WTC11 (cell line): Measurements from ENCODE around the gene ANTXR2. TPM values are rescaled to one million over a fixed set of nuclear protein-coding genes. Genes with fewer than 3 reads are reported as not detected.

Experiments
- ATAC-seq: fragments of 200-7000 bp; cut with Tn5 transposase; 2 replicates; pipeline ENCODE4 v1.10.0; 2021; ENCODE audit warnings: mild to moderate bottlenecking, moderate library complexity
- CTCF ChIA-PET: fragments of 300-600 bp; sonication (Branson Sonifier 250); formaldehyde crosslinking; loops from one replicate; lab custom pipeline; 2021; ENCODE audit warnings: antibody characterized with exemption; lab: Charles Lee
- POLR2A ChIA-PET: fragments of 350-600 bp; sonication (Branson Sonifier 250); formaldehyde crosslinking; loops from one replicate; lab custom pipeline; 2021; ENCODE audit warnings: antibody characterized with exemption; lab: Charles Lee
- DNase-seq: peaks from one replicate; pipeline ENCODE4 v3.0.0; 2021; ENCODE audit warnings: low spot score
- H3K27ac Mint-ChIP-seq: 2 replicates; pipeline ENCODE4 v1.8.0; 2021; ENCODE audit warnings: mixed read lengths
- H3K27me3 Mint-ChIP-seq: 2 replicates; pipeline ENCODE4 v1.8.0; 2021; ENCODE audit warnings: low read depth, mild to moderate bottlenecking, moderate library complexity, mixed read lengths
- H3K36me3 Mint-ChIP-seq: 2 replicates; pipeline ENCODE4 v1.8.0; 2021; ENCODE audit warnings: mixed read lengths
- H3K4me1 Mint-ChIP-seq: 2 replicates; pipeline ENCODE4 v1.8.0; 2022; ENCODE audit warnings: mixed read lengths
- H3K4me3 Mint-ChIP-seq: 2 replicates; pipeline ENCODE4 v1.8.0; 2021; ENCODE audit warnings: mild to moderate bottlenecking, moderate library complexity, mixed read lengths
- H3K9me3 Mint-ChIP-seq: 2 replicates; pipeline ENCODE4 v1.8.0; 2021; ENCODE audit warnings: mixed read lengths
- FOXP1 ChIP-seq: sonication (generic); formaldehyde crosslinking; IDR thresholded peaks from 2 replicates; pipeline ENCODE4 v1.8.0; 2022; ENCODE audit warnings: missing genetic modification reagents, mild to moderate bottlenecking, moderate library complexity, borderline replicate concordance
- GABPB1 ChIP-seq: sonication (generic); formaldehyde crosslinking; IDR thresholded peaks from 2 replicates; pipeline ENCODE4 v1.8.1; 2023; ENCODE audit warnings: mild to moderate bottlenecking, missing genetic modification reagents
- GTF2I ChIP-seq: fragments of 250-450 bp; sonication (Bioruptor Pico); conservative IDR thresholded peaks from 2 replicates; pipeline ENCODE4 v1.4.0; 2021; ENCODE audit warnings: mild to moderate bottlenecking
- HMGA2 ChIP-seq: fragments of 250-450 bp; sonication (Bioruptor Pico); IDR thresholded peaks from 2 replicates; pipeline ENCODE4 v1.4.0; 2021; ENCODE audit warnings: mild to moderate bottlenecking, moderate library complexity
- IRF2 ChIP-seq: sonication (generic); formaldehyde crosslinking; IDR thresholded peaks from 2 replicates; pipeline ENCODE4 v1.8.0; 2022; ENCODE audit warnings: low read depth, missing genetic modification reagents, borderline replicate concordance
- JAZF1 ChIP-seq: fragments of 250-450 bp; sonication (Bioruptor Pico); IDR thresholded peaks from 2 replicates; pipeline ENCODE4 v1.9.0; 2021; ENCODE audit warnings: moderate library complexity, mild to moderate bottlenecking, inconsistent platforms
- OVOL2 ChIP-seq: fragments of 250-450 bp; sonication (Bioruptor Pico); IDR thresholded peaks from 2 replicates; pipeline ENCODE4 v1.9.0; 2021; ENCODE audit warnings: mild to moderate bottlenecking, borderline replicate concordance
- SMAD4 ChIP-seq: sonication (generic); formaldehyde crosslinking; IDR thresholded peaks from 2 replicates; pipeline ENCODE4 v1.8.0; 2022; ENCODE audit warnings: mild to moderate bottlenecking, missing genetic modification reagents
- SOX15 ChIP-seq: fragments of 250-450 bp; sonication (Bioruptor Pico); IDR thresholded peaks from 2 replicates; pipeline ENCODE4 v1.9.0; 2021; ENCODE audit warnings: mild to moderate bottlenecking
- TEAD1 ChIP-seq: sonication (generic); formaldehyde crosslinking; IDR thresholded peaks from 2 replicates; pipeline ENCODE4 v1.8.0; 2022; ENCODE audit warnings: mild to moderate bottlenecking, missing genetic modification reagents
- ZNF232 ChIP-seq: sonication (generic); formaldehyde crosslinking; IDR thresholded peaks from 2 replicates; pipeline ENCODE4 v1.8.0; 2022; ENCODE audit warnings: mild to moderate bottlenecking, missing genetic modification reagents
- ZNF317 ChIP-seq: sonication (generic); formaldehyde crosslinking; IDR thresholded peaks from 2 replicates; pipeline ENCODE4 v1.8.1; 2023; ENCODE audit warnings: low read depth, mild to moderate bottlenecking, moderate library complexity, missing genetic modification reagents, borderline replicate concordance
- ZNF423 ChIP-seq: fragments of 250-450 bp; sonication (Bioruptor Pico); IDR thresholded peaks from 2 replicates; pipeline ENCODE4 v2.1.2; 2022; ENCODE audit warnings: mild to moderate bottlenecking, moderate library complexity
- total RNA-seq: library from RNA; stranded (reverse); gene quantifications from 3 replicates; pipeline ENCODE4 v1.2.3, GENCODE V29; 2021
- TF ChIP-seq, protein P1 (sequence below): fragments of 250-450 bp; sonication (Bioruptor Pico); IDR thresholded peaks from 2 replicates; pipeline ENCODE4 v2.1.2; 2022; ENCODE audit warnings: mild to moderate bottlenecking, moderate library complexity
- TF ChIP-seq, protein P2 (sequence below): sonication (generic); formaldehyde crosslinking; IDR thresholded peaks from 2 replicates; pipeline ENCODE4 v1.8.1; 2022; ENCODE audit warnings: low read depth, mild to moderate bottlenecking, moderate library complexity, missing genetic modification reagents, borderline replicate concordance
- TF ChIP-seq, protein P3 (sequence below): sonication (generic); formaldehyde crosslinking; IDR thresholded peaks from 2 replicates; pipeline ENCODE4 v1.8.1; 2023; ENCODE audit warnings: mild to moderate bottlenecking, missing genetic modification reagents, moderate library complexity
- TF ChIP-seq, protein P4 (sequence below): fragments of 200-600 bp; IDR thresholded peaks from 2 replicates; pipeline ENCODE4 v1.8.0; 2022; ENCODE audit warnings: antibody characterized with exemption
- TF ChIP-seq, protein P5 (sequence below): sonication (generic); formaldehyde crosslinking; conservative IDR thresholded peaks from 2 replicates; pipeline ENCODE4 v1.8.1; 2022; ENCODE audit warnings: mild to moderate bottlenecking, missing genetic modification reagents

Gene ANTXR2
- total RNA-seq, 1 experiment from 2014 or later = 9.9 TPM

DNA sequence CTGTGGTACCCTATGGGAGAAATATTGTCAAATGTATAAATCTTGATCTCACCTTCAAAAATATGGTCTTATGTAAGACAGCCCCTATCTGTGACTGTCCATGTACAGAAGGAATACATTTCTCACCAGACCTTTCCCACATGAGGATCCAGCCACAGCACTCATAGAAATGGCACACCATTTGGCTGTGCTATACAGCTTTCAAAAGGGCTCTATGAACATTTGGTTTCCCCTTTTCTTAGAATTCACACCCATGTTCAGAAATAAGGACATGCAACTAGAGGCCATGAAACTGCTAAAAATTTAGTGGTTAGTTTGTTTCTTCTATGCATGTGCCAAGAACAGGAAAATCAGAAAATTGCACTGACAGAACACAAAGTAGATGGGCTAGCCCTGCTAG is 62.7 kb downstream of the ANTXR2 start (continued):
- TF ChIP-seq, protein P1, sequence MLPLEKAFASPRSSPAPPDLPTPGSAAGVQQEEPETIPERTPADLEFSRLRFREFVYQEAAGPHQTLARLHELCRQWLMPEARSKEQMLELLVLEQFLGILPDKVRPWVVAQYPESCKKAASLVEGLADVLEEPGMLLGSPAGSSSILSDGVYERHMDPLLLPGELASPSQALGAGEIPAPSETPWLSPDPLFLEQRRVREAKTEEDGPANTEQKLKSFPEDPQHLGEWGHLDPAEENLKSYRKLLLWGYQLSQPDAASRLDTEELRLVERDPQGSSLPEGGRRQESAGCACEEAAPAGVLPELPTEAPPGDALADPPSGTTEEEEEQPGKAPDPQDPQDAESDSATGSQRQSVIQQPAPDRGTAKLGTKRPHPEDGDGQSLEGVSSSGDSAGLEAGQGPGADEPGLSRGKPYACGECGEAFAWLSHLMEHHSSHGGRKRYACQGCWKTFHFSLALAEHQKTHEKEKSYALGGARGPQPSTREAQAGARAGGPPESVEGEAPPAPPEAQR (CRISPR knock-in tag) = no peak
- TF ChIP-seq, protein P2, sequence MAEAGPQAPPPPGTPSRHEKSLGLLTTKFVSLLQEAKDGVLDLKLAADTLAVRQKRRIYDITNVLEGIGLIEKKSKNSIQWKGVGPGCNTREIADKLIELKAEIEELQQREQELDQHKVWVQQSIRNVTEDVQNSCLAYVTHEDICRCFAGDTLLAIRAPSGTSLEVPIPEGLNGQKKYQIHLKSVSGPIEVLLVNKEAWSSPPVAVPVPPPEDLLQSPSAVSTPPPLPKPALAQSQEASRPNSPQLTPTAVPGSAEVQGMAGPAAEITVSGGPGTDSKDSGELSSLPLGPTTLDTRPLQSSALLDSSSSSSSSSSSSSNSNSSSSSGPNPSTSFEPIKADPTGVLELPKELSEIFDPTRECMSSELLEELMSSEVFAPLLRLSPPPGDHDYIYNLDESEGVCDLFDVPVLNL = no peak
- no peak for TF ChIP-seq IRF2 (CRISPR knock-in tag)
- TF ChIP-seq ZNF232 (CRISPR knock-in tag) = no peak
- no peak for TF ChIP-seq GTF2I
- no peak for TF ChIP-seq GABPB1 (CRISPR knock-in tag)
- TF ChIP-seq, protein P3, sequence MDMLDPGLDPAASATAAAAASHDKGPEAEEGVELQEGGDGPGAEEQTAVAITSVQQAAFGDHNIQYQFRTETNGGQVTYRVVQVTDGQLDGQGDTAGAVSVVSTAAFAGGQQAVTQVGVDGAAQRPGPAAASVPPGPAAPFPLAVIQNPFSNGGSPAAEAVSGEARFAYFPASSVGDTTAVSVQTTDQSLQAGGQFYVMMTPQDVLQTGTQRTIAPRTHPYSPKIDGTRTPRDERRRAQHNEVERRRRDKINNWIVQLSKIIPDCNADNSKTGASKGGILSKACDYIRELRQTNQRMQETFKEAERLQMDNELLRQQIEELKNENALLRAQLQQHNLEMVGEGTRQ (CRISPR knock-in tag) = no peak
- TF ChIP-seq FOXP1 (CRISPR knock-in tag) = no peak

DNA sequence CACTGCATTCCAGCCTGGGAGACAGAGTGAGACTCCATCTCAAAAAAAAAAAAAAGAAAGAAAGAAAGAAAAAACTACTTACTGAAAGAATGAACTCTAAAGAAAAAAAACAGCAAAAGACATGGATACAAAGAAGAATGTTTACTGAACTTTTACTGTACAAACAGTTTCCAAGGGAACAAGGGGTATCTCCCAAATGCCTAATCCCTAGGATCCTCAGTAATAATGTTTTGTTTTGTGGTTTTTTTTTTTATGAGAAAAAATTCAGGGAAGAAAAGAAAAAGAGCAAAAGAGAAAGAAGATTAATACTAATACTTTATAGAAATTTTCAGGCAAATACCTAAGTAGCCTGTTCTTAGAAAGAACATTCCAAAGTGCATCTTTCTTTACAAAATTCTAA is 63.2 kb downstream of the ANTXR2 start:
- DNase-seq (no peak), ATAC-seq (no peak)
- no peak overlapping the region for H3K27ac Mint-ChIP-seq
- CTCF ChIA-PET = no interaction called here
- peaks cover 16% of the 10 kb centered on the region for H3K4me1 Mint-ChIP-seq
- H3K9me3 Mint-ChIP-seq = peaks cover 6% of the 10 kb centered on the region
- peaks cover 6% of the 10 kb centered on the region for H3K36me3 Mint-ChIP-seq
- H3K4me3 Mint-ChIP-seq = no peak overlapping the region
- H3K27me3 Mint-ChIP-seq = no peaks in the 10 kb centered on the region
- POLR2A ChIA-PET = no interaction called here
- no peak for TF ChIP-seq TEAD1

DNA sequence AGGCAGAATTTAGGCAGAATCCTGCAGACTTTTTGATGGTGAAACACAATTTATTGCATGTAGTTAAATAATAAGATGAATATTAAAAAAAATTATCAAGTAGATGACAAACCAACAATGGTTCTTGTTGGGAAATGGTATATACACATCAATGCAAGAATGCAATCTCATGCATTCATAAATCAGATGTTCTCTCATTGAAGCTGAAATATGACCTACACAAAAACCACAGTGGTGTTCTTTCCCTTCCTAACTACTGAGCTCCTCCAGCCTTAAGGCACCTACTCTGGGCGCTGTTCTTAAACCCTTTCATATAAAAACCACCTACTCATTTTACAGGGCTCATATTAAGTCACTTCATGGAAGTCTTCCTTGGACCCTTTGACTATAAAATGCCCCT is 64.1 kb downstream of the ANTXR2 start:
- Mint-ChIP-seq H3K27ac (no peak overlapping the region), H3K9me3 (peaks cover 13% of the 10 kb centered on the region)
- DNase-seq = no peak
- POLR2A ChIA-PET = no interaction called here
- TF ChIP-seq ZNF423 (CRISPR knock-in tag) = no peak
- TF ChIP-seq SOX15 = no peak
- TF ChIP-seq, protein P4, sequence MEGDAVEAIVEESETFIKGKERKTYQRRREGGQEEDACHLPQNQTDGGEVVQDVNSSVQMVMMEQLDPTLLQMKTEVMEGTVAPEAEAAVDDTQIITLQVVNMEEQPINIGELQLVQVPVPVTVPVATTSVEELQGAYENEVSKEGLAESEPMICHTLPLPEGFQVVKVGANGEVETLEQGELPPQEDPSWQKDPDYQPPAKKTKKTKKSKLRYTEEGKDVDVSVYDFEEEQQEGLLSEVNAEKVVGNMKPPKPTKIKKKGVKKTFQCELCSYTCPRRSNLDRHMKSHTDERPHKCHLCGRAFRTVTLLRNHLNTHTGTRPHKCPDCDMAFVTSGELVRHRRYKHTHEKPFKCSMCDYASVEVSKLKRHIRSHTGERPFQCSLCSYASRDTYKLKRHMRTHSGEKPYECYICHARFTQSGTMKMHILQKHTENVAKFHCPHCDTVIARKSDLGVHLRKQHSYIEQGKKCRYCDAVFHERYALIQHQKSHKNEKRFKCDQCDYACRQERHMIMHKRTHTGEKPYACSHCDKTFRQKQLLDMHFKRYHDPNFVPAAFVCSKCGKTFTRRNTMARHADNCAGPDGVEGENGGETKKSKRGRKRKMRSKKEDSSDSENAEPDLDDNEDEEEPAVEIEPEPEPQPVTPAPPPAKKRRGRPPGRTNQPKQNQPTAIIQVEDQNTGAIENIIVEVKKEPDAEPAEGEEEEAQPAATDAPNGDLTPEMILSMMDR = no peak
- TF ChIP-seq, protein P5, sequence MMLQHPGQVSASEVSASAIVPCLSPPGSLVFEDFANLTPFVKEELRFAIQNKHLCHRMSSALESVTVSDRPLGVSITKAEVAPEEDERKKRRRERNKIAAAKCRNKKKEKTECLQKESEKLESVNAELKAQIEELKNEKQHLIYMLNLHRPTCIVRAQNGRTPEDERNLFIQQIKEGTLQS = no peak
- TF ChIP-seq ZNF232 (CRISPR knock-in tag) = no peak
- no peak for TF ChIP-seq HMGA2 (CRISPR knock-in tag)
- no peak for TF ChIP-seq ZNF317
- no peak for TF ChIP-seq JAZF1 (CRISPR knock-in tag)
- no peak for TF ChIP-seq SMAD4 (CRISPR knock-in tag)
- TF ChIP-seq TEAD1 = no peak
- TF ChIP-seq OVOL2 (CRISPR knock-in tag) = no peak
- TF ChIP-seq, protein P3 (CRISPR knock-in tag) = no peak
- TF ChIP-seq, all 79 proteins: peak for 0
- Mint-ChIP-seq H3K36me3 (peaks cover 12% of the 10 kb centered on the region), H3K4me3 (no peak overlapping the region), H3K4me1 (peaks cover 16% of the 10 kb centered on the region), H3K27me3 (no peaks in the 10 kb centered on the region)
- ATAC-seq = no peak
- CTCF ChIA-PET = no interaction called here
